Psoas muscle (tissue), 8 donors: ENCODE data around the gene CTIF. TPM values are rescaled to one million over a fixed set of nuclear protein-coding genes. Genes with fewer than 3 reads are reported as not detected.
"Not testable (repeated sequence)": the region's sequence is repeated elsewhere in the genome, so short reads cannot be mapped to it uniquely, and the experiment has no call there.

Experiments
- ATAC-seq, 4 donors: fragments of 200-7000 bp; cut with Tn5 transposase; one replicate each; pipeline ENCODE4 v1.9.1; 2020; ENCODE audit warnings: moderate library complexity in 3 of 4, mild to moderate bottlenecking in 2 of 4
- DNase-seq, 2 donors: peaks; one replicate each; pipeline ENCODE4 v3.0.0-alpha.2; 2020
- H3K27ac ChIP-seq: fragments of 200-600 bp; one replicate; pipeline ENCODE4 v1.8.0; 2022
- H3K27me3 ChIP-seq, 3 donors: fragments of 200-600 bp in 1 of 3; one replicate each; pipeline versions ENCODE4 v1.6.1 to v1.8.0; 2013 to 2022; ENCODE audit warnings: low read length in 2 of 3, mild to moderate bottlenecking in 2 of 3, moderate library complexity in 1 of 3; ENCODE audit not compliant: insufficient read depth in 3 of 3
- H3K36me3 ChIP-seq, 2 donors: fragments of 200-600 bp in 1 of 2; one replicate each; pipeline versions ENCODE4 v1.6.1 to v1.8.0; 2013 to 2022; ENCODE audit warnings: low read depth in 1 of 2, mild to moderate bottlenecking in 1 of 2, moderate library complexity in 1 of 2; ENCODE audit not compliant: insufficient read depth in 1 of 2
- H3K4me1 ChIP-seq: fragments of 200-600 bp; one replicate; pipeline ENCODE4 v1.8.0; 2022
- H3K4me3 ChIP-seq: fragments of 200-600 bp; one replicate; pipeline ENCODE4 v1.8.0; 2022; ENCODE audit warnings: mild to moderate bottlenecking
- H3K9me3 ChIP-seq: fragments of 200-600 bp; one replicate; pipeline ENCODE4 v1.8.0; 2022
- CTCF ChIP-seq: fragments of 200-600 bp; IDR thresholded peaks from one replicate; pipeline ENCODE4 v1.8.0; 2022; ENCODE audit warnings: antibody characterized with exemption
- WGBS, 3 donors: extraction: QIAGEN DNeasy Blood & Tissue Kit; methylation state at CpG; one replicate each; pipeline versions ENCODE4 v1.1.6 to v1.1.7; 2013; 5-methylcytosine and 5-hydroxymethylcytosine counted together
- intact Hi-C, 2 donors: fragments of 100-400 bp; cut with DNase I; formaldehyde crosslinking; loops; one replicate each; pipeline versions ENCODE4 v1.11.0 to v1.14.2; 2022
- polyA plus RNA-seq, 3 donors: library from polyadenylated mRNA; stranded (reverse); fragments of 200-250 nt; gene quantifications; one replicate each; pipeline ENCODE4 v1.2.3, GENCODE V29; 2013
- total RNA-seq, 4 donors: library from RNA; stranded (reverse); fragmentation: NEBNext Ultra II Directional in 2 of 4; extraction: Animal tissue kit (Norgen Biotek cat#: 25700) in 2 of 4; gene quantifications; one replicate each; pipeline versions ENCODE4 v1.2.1 to v1.2.4, GENCODE V29; 2021 to 2023
- donor health status: healthy with polysubstance abuse.
- donor health status: DM: no; HTN: no; CAD: no; lungs with moderate emphysema.
- donor health status: Bipolar disorder and iron deficiency.
- donor health status: healthy.
- donor health status: DM: yes; HTN: yes; CAD: no.
- donor health status: DM: no; HTN: no; CAD: no.
- donor health status: DM: no; HTN: no; CAD: no.
- donor health status: DM: yes; HTN: yes; CAD: no.

CTIF gene
- total and polyA plus RNA-seq, 7 donors: 11.3 to 40.5 (median 26.9) TPM

- Histone ChIP-seq H3K4me3 (no peak overlapping the region), H3K4me1 (no peaks in the 10 kb centered on the region), H3K27me3 (no peaks in the 10 kb centered on the region), H3K9me3 (no peaks in the 10 kb centered on the region), H3K27ac (no peak overlapping the region), H3K36me3 (no peaks in the 10 kb centered on the region)
- DNase-seq (no peak), ATAC-seq (no peak)
- intact Hi-C loops: no loop called here
- TF ChIP-seq CTCF: no peak
- 19 to 57% (median 21%) methylated on average over 1 of the region's 1 CpG for WGBS, 3 donors
Observed at GRCh38 chr18:48808476-48808875, 269.6 kb downstream of the CTIF start.

- H3K27ac ChIP-seq: no peak overlapping the region
- intact Hi-C loops: no loop called here
- DNase-seq (no peak), ATAC-seq (no peak)
- WGBS, 3 donors: 90 to 96% (median 95%) methylated on average over 1 of the region's 1 CpG
- no peaks in the 10 kb centered on the region for H3K27me3 ChIP-seq
- no peaks in the 10 kb centered on the region for H3K9me3 ChIP-seq
- no peak overlapping the region for H3K4me3 ChIP-seq
- no peaks in the 10 kb centered on the region for H3K36me3 ChIP-seq
- no peak for TF ChIP-seq CTCF
- H3K4me1 ChIP-seq: no peaks in the 10 kb centered on the region
Observed at GRCh38 chr18:48809365-48809764, 270.5 kb downstream of the CTIF start.

- ATAC-seq (no peak), DNase-seq (no peak)
- H3K27ac ChIP-seq: no peak overlapping the region
- no peaks in the 10 kb centered on the region for H3K36me3 ChIP-seq
- H3K27me3 ChIP-seq: no peaks in the 10 kb centered on the region
- intact Hi-C loops: no loop called here
- H3K4me1 ChIP-seq: peaks cover 1% of the 10 kb centered on the region
- no peak for TF ChIP-seq CTCF
- H3K9me3 ChIP-seq: no peaks in the 10 kb centered on the region
- H3K4me3 ChIP-seq: no peak overlapping the region
Observed at GRCh38 chr18:48810805-48811204, 272.0 kb downstream of the CTIF start.

GRCh38 chr18:48811401-48811800, 272.6 kb downstream of the CTIF start:
- Histone ChIP-seq H3K36me3 (no peaks in the 10 kb centered on the region), H3K4me1 (peaks cover 6% of the 10 kb centered on the region), H3K4me3 (no peak overlapping the region), H3K27ac (no peak overlapping the region), H3K9me3 (no peaks in the 10 kb centered on the region), H3K27me3 (no peaks in the 10 kb centered on the region)
- no peak for DNase-seq
- TF ChIP-seq CTCF: no peak
- ATAC-seq: no peak
- 94 to 96% (median 95%) methylated on average over 3 of the region's 3 CpGs for WGBS, 3 donors
- intact Hi-C loops: no loop called here

- H3K9me3 ChIP-seq, ATAC-seq, H3K36me3 ChIP-seq, H3K4me1 ChIP-seq, H3K27me3 ChIP-seq, H3K27ac ChIP-seq, H3K4me3 ChIP-seq, intact Hi-C loops: not testable (repeated sequence)
- DNase-seq: peak in 1 of 2 donors; percentile 19
- 94 to 96% (median 95%) methylated on average over 12 of the region's 12 CpGs for WGBS, 3 donors
Observed at GRCh38 chr18:48811977-48812451, 273.2 kb downstream of the CTIF start.
